Epithelial cell of esophagus (primary cell): ENCODE measurements around the gene SPIRE1.

Experiments
- DNase-seq: peaks from one replicate; pipeline ENCODE4 v3.0.0; 2010; ENCODE audit warnings: low read depth
- H3K4me3 ChIP-seq: 2 replicates; pipeline ENCODE4 v1.5.1; 2011; ENCODE audit warnings: mild to moderate bottlenecking, low read length, control low read depth
- TF ChIP-seq, protein P1 (sequence below): IDR thresholded peaks from 2 replicates; pipeline ENCODE4 v1.5.1; 2011; ENCODE audit warnings: low read depth, mild to moderate bottlenecking, low read length, control low read depth, inconsistent platforms; ENCODE audit not compliant: insufficient read depth; ENCODE audit errors: missing control alignments

The SPIRE1 gene

GRCh38 chr18:12463191-12463590 is 194.7 kb downstream of the SPIRE1 start:
- DNase-seq = no peak
- TF ChIP-seq, protein P1, sequence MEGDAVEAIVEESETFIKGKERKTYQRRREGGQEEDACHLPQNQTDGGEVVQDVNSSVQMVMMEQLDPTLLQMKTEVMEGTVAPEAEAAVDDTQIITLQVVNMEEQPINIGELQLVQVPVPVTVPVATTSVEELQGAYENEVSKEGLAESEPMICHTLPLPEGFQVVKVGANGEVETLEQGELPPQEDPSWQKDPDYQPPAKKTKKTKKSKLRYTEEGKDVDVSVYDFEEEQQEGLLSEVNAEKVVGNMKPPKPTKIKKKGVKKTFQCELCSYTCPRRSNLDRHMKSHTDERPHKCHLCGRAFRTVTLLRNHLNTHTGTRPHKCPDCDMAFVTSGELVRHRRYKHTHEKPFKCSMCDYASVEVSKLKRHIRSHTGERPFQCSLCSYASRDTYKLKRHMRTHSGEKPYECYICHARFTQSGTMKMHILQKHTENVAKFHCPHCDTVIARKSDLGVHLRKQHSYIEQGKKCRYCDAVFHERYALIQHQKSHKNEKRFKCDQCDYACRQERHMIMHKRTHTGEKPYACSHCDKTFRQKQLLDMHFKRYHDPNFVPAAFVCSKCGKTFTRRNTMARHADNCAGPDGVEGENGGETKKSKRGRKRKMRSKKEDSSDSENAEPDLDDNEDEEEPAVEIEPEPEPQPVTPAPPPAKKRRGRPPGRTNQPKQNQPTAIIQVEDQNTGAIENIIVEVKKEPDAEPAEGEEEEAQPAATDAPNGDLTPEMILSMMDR = no peak

DNA sequence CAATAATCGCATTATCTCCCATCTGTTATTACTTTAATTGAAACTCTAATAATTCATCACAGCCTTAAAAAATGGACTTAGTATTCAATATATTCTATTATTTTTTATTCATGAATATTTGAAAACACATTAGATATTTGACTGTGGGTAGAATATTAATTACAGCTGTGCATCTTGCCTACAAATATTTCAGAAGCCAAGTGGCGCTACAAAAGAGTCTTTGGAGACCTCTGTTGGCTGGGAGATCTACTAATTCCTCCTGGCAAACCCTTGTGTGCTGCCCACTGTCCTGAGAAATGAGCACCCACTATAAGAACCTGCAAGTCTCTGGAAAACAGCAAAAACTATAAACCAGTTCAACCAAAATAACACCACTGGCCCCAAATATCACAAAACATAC is 195.7 kb downstream of the SPIRE1 start:
- no peak overlapping the region for H3K4me3 ChIP-seq
- TF ChIP-seq, protein P1 = no peak
- no peak for DNase-seq

More at GRCh38 chr18:12463191-12463590, 194.7 kb downstream of the SPIRE1 start:
- H3K4me3 ChIP-seq = no peak overlapping the region

DNA sequence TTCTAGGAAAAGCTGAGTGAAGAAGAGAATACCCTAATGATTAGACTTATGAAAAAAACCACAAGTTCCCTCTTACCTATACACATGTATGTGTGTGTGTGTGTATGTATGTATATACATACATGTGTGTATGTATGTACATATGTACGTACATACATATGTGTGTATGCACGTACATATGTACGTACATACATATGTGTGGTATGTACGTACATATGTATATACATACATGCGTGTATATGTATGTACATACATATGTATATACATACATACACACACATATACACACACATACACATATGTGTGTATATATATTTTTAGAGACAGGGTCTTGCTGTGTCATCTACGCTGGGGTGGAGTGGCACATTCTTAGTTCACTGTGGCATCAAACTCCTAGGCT is 196.6 kb downstream of the SPIRE1 start:
- TF ChIP-seq, protein P1 = no peak
- DNase-seq = no peak
- H3K4me3 ChIP-seq = no peak overlapping the region

DNA sequence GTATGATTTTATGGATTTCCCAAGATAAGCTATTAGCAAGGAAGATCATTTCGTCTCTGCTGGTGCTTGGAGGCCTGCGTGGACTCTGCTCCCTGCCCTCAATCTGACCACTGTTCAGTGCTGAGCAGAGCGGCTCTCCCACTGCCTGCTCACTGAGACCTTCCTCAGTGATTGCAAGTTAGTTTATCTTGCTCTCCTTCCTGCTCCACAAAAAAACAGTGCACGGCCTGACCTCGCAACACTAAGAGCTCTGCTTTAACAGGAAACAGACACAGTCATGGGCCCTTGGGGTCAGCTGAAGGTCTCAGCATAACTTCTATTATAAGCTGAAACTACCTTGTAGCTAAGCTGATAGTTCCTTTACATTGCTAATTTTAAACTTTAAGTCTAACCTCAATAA is 197.0 kb downstream of the SPIRE1 start:
- H3K4me3 ChIP-seq = no peak overlapping the region
- TF ChIP-seq, protein P1 = no peak
- DNase-seq = no peak

GRCh38 chr18:12458771-12459170 is 199.1 kb downstream of the SPIRE1 start:
- TF ChIP-seq, protein P1 = no peak
- H3K4me3 ChIP-seq = no peak overlapping the region
- DNase-seq = no peak

GRCh38 chr18:12456441-12456840 is 201.5 kb downstream of the SPIRE1 start:
- DNase-seq = no peak
- H3K4me3 ChIP-seq = no peak overlapping the region
- TF ChIP-seq, protein P1 = no peak

GRCh38 chr18:12455496-12455895 is 202.4 kb downstream of the SPIRE1 start:
- TF ChIP-seq, protein P1 = no peak
- H3K4me3 ChIP-seq = no peak overlapping the region
- DNase-seq = no peak
